Colonic mucosa (tissue), 4 donors: ENCODE results near the gene GRIP1. TPM values are rescaled to one million over a fixed set of nuclear protein-coding genes. Genes with fewer than 3 reads are reported as not detected.

Source experiments
- DNase-seq: peaks from one replicate; pipeline ENCODE4 v3.0.0-alpha.2; 2020
- H3K27ac ChIP-seq: fragments of 200-600 bp; one replicate; pipeline ENCODE4 v1.8.0; 2021
- H3K27me3 ChIP-seq: fragments of 200-600 bp; one replicate; pipeline ENCODE4 v1.8.0; 2021
- H3K36me3 ChIP-seq: fragments of 200-600 bp; one replicate; pipeline ENCODE4 v1.8.0; 2021
- H3K4me1 ChIP-seq: fragments of 200-600 bp; one replicate; pipeline ENCODE4 v1.8.0; 2021; ENCODE audit warnings: mild to moderate bottlenecking
- H3K4me3 ChIP-seq: fragments of 200-600 bp; one replicate; pipeline ENCODE4 v1.8.0; 2021
- H3K9ac ChIP-seq, 2 donors: one replicate each; pipeline ENCODE4 v1.7.0; 2013; ENCODE audit warnings: control low read depth in 2 of 2, low read depth in 2 of 2, low read length in 2 of 2
- H3K9me3 ChIP-seq: fragments of 200-600 bp; one replicate; pipeline ENCODE4 v1.8.0; 2021
- intact Hi-C: fragments of 100-400 bp; cut with DNase I; formaldehyde crosslinking; loops from one replicate; pipeline ENCODE4 v1.14.1; 2022
- total RNA-seq, 2 donors: library from RNA; stranded (reverse); fragmentation: NEBNext Ultra II Directional in 1 of 2; extraction: Animal tissue kit (Norgen Biotek cat#: 25700) in 1 of 2; gene quantifications; one replicate each; pipeline ENCODE4 v1.2.1, GENCODE V29; 2021
- TF ChIP-seq, protein P1 (sequence below): fragments of 200-600 bp; IDR thresholded peaks from one replicate; pipeline ENCODE4 v1.8.0; 2022; ENCODE audit warnings: antibody characterized with exemption, mild to moderate bottlenecking
- donor health status: healthy.
- donor health status: DM: no; HTN: no; CAD: no.
- donor health status: DM: no; HTN: no; CAD: no.

GRIP1 gene
- total RNA-seq, 2 donors from 2014 or later: 3.7 to 6.2 TPM

DNA sequence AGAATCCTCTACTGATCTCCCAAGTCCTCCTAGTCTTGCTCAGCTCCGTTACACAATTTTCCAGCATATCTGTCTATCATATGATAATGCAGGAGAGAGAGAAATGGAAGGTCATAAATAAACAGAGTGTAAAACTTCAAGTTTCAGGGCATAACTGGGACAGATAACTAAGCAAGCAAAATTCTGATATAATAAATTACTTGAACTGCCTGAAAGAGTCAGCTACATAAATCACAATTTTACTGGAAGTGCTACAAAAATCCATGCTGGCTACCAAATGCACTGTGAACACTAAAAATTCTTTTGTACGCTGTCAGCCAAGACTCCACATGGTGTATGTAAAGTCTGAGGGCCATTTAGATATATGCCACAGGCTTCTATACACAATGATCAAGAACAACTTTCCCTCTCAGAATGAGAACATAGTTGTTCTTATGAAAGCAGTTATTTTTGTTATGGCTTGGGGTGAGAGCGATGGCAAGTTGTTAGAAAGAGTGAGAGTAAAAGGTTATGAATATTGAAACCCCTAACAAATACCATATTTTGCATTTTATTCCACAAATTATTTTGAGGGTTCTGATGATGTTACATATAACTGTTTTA is 41.1 kb downstream of the GRIP1 start:
- TF ChIP-seq, protein P1, sequence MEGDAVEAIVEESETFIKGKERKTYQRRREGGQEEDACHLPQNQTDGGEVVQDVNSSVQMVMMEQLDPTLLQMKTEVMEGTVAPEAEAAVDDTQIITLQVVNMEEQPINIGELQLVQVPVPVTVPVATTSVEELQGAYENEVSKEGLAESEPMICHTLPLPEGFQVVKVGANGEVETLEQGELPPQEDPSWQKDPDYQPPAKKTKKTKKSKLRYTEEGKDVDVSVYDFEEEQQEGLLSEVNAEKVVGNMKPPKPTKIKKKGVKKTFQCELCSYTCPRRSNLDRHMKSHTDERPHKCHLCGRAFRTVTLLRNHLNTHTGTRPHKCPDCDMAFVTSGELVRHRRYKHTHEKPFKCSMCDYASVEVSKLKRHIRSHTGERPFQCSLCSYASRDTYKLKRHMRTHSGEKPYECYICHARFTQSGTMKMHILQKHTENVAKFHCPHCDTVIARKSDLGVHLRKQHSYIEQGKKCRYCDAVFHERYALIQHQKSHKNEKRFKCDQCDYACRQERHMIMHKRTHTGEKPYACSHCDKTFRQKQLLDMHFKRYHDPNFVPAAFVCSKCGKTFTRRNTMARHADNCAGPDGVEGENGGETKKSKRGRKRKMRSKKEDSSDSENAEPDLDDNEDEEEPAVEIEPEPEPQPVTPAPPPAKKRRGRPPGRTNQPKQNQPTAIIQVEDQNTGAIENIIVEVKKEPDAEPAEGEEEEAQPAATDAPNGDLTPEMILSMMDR: no peak
- Histone ChIP-seq H3K9me3 (no peaks in the 10 kb centered on the region), H3K36me3 (no peaks in the 10 kb centered on the region), H3K4me1 (no peaks in the 10 kb centered on the region), H3K9ac (no peak overlapping the region), H3K27me3 (no peaks in the 10 kb centered on the region), H3K4me3 (no peak overlapping the region), H3K27ac (no peak overlapping the region)
- intact Hi-C loops: no loop called here
- DNase-seq: no peak

DNA sequence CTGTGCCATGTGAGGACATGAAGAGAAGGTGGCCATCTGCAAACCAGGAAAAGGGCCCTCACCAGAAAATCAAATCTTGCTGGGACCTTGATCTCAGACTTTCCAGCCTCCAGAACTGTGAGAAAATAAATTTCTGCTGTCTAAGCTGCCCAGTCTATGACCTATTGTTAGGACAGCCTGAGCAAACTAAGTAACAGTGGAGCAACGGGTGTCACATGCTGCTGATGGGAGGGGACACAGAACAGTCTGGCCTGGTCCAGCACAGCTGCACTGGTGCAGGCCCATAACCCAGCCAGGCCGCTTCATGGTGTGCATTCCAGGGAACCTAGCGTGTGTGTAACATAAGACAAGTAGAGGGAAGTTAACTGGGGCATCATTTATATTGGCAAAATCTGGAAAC is 42.1 kb downstream of the GRIP1 start:
- Histone ChIP-seq H3K4me3 (no peak overlapping the region), H3K9me3 (no peaks in the 10 kb centered on the region), H3K36me3 (no peaks in the 10 kb centered on the region), H3K9ac (no peak overlapping the region), H3K27me3 (no peaks in the 10 kb centered on the region), H3K4me1 (no peaks in the 10 kb centered on the region), H3K27ac (no peak overlapping the region)
- intact Hi-C loops: no loop called here
- TF ChIP-seq, protein P1: no peak
- DNase-seq: no peak

DNA sequence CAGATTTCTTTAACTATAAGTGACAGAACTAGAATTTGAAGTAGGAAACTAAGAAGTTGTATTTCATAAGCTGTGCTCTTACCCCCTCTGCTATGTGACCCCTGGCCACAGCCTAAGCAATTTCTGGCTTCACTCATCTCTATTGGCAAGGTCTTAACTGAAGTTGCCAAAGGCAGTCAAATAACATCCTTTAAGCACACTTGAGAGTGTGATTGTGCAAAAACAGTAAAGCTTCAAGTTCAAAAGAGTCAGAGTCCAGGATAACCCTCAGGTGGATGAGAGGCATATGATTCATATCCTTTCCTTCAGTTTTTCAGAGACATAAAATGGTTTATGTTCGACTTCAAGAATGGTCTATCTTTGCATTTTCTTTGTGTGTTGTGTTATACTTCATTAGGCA is 45.2 kb downstream of the GRIP1 start:
- H3K4me3 ChIP-seq: no peak overlapping the region
- TF ChIP-seq, protein P1: no peak

DNA sequence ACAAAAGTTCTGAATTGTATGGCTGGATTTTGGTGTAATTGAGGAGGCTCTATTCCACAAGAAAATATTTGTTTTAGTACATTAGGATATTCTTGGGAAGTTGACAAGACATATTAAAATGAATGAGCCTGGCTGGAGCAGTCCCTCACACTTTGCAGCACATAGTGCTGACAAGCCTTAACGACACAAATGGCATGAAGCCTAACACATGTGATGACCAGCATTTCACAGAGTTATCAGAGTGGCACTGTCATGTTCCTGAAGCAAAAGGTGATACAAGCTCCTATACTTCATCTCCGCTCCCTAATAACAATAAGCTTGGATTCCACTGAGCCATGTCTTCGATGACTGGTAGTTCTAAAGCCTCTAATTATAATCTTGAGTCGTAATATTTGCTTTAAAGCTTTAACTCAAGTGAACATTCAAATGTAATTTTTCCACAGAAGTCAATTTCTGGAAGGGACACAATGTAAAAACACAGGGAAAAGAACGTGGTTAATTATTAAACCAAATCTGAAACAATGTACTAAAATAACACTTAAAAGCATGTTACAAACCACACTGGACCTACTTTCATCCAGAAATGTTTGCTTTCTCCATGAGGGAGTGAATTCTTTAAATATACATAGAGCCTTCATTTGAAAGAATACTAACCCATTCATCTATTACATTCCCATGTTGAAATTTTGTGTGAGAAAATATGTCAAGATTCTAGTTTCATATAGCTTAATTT is 49.6 kb downstream of the GRIP1 start:
- Histone ChIP-seq H3K4me1 (no peaks in the 10 kb centered on the region), H3K9me3 (no peaks in the 10 kb centered on the region), H3K9ac (no peak overlapping the region), H3K27ac (no peak overlapping the region), H3K27me3 (no peaks in the 10 kb centered on the region), H3K4me3 (no peak overlapping the region), H3K36me3 (no peaks in the 10 kb centered on the region)
- no peak for DNase-seq
- intact Hi-C loops: no loop called here
- TF ChIP-seq, protein P1: no peak

More for the DNA sequence above, 45.2 kb downstream of the GRIP1 start:
- no peaks in the 10 kb centered on the region for H3K36me3 ChIP-seq
- H3K9ac ChIP-seq: no peak overlapping the region
- intact Hi-C loops: no loop called here
- H3K27me3 ChIP-seq: no peaks in the 10 kb centered on the region
- H3K4me1 ChIP-seq: no peaks in the 10 kb centered on the region
- H3K27ac ChIP-seq: no peak overlapping the region
- DNase-seq: no peak
- no peaks in the 10 kb centered on the region for H3K9me3 ChIP-seq

DNA sequence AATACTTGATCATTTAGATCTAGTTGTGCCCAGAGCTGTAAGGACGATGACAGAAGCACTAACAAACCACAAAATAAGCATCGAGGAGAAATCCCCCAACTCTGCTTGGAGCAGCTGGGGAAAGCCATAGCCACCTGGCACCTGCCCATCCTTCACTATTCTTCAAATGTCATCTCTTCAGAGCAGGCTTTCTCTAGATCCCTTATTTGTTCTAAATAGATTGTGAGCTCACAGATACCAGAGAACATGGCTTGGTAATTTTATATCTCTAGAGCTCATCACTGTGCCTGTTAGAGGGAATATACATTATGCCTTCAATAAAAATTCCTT is 50.9 kb downstream of the GRIP1 start:
- Histone ChIP-seq H3K27ac (no peak overlapping the region), H3K9me3 (no peaks in the 10 kb centered on the region), H3K4me1 (no peaks in the 10 kb centered on the region), H3K4me3 (no peak overlapping the region), H3K9ac (no peak overlapping the region), H3K36me3 (no peaks in the 10 kb centered on the region), H3K27me3 (no peaks in the 10 kb centered on the region)
- TF ChIP-seq, protein P1: no peak
- no peak for DNase-seq
- intact Hi-C loops: no loop called here
